ENCODE data around the gene DKKL1. TPM values are rescaled to one million over a fixed set of nuclear protein-coding genes. Genes with fewer than 3 reads are reported as not detected.
"Not testable (repeated sequence)": the region's sequence is repeated elsewhere in the genome, so short reads cannot be mapped to it uniquely, and the experiment has no call there.

Gene DKKL1
- total and polyA plus RNA-seq, 3 donors from 2014 or later: 145 to 487 (median 190) TPM

DNA sequence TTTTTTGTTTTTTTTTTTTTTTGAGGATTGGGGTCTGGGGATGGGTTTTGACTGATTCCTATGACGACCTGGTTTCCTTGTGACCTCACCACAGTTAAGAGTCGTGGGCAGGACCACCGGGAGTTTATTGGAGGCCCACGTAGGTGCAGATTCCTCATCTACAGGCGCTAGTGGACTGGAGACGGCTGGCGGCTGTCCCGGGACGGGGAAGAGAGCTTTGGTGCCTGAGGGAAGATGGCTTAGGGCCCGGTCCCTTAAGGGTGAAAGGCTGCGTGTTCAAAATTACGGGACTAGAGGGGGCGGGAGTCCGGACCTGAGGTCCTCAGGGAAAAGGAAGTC lies 779 bp upstream of the DKKL1 start:
- no peak for DNase-seq
- Histone ChIP-seq H3K4me3 (peak overlapping the region; percentile 69 to 74), H3K27ac (peak overlapping the region; percentile 79 to 94), H3K4me1 (peaks cover 14% of the 10 kb centered on the region), H3K36me3 (ENCODE audit: low read depth, missing control alignments) (no peaks in the 10 kb centered on the region), H3K27me3 (no peaks in the 10 kb centered on the region), H3K9me3 (no peaks in the 10 kb centered on the region)
- WGBS, 2 donors: 0% methylated on average over 14 of the region's 14 CpGs
- intact Hi-C loops (cut with DNase I; ENCODE audit: low total_unique reads): no loop called here
- no peak for TF ChIP-seq POLR2A (IDR thresholded peaks at IDR 0.05)
- TF ChIP-seq, protein P1, sequence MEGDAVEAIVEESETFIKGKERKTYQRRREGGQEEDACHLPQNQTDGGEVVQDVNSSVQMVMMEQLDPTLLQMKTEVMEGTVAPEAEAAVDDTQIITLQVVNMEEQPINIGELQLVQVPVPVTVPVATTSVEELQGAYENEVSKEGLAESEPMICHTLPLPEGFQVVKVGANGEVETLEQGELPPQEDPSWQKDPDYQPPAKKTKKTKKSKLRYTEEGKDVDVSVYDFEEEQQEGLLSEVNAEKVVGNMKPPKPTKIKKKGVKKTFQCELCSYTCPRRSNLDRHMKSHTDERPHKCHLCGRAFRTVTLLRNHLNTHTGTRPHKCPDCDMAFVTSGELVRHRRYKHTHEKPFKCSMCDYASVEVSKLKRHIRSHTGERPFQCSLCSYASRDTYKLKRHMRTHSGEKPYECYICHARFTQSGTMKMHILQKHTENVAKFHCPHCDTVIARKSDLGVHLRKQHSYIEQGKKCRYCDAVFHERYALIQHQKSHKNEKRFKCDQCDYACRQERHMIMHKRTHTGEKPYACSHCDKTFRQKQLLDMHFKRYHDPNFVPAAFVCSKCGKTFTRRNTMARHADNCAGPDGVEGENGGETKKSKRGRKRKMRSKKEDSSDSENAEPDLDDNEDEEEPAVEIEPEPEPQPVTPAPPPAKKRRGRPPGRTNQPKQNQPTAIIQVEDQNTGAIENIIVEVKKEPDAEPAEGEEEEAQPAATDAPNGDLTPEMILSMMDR (IDR thresholded peaks at IDR 0.05): no peak

DNA sequence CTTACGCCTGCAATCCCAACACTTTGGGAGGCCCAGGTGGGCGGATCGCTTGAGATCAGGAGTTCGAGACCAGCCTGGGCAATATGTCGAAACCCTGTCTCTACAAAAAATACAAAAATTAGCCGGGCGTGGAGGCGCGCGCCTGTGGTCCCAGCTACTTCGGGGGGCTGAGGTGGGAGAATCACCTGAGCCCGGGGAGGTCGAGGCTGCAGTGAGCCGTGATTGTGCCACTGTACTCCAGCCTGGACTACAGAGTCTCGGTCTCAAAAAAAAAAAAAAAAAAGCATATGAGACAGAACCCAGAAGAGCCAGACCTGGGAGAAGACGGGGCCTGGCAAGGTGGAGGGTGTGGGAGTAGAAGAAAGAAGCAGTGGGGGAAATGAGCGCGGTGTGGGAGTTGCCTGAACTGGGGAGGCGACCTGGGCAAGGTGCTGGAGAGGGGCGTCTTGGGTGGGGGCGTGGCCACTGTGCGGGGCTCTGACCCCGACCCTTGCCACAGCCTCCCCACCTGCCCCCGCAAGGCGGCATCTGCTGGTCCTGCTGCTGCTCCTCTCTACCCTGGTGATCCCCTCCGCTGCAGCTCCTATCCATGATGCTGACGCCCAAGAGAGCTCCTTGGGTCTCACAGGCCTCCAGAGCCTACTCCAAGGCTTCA lies 533 bp downstream of the DKKL1 start:
- intact Hi-C loops (cut with DNase I; ENCODE audit: low total_unique reads): no loop called here

DNA sequence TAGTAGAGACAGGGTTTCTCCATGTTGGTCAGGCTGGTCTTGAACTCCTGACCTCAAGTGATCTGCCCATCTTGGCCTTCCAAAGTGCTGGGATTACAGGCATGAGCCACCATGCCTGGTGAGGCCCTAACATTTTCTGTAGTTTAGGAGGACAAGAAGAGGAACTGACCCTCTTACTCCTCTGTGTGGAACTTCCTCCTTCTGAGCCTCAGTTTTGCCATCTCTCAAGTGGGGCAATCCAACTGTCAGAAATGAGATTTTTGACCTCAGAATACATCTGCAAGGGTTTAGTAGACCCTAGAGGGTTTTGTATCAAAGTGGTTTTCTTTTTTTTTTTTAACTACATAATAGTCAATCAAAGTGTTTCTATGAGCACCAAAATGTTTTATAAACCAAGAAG lies 2.4 kb downstream of the DKKL1 start:
- Histone ChIP-seq H3K27ac (no peak overlapping the region), H3K4me1 (peaks cover 13% of the 10 kb centered on the region), H3K9me3 (no peaks in the 10 kb centered on the region), H3K4me3 (no peak overlapping the region), H3K36me3 (ENCODE audit: low read depth, missing control alignments) (no peaks in the 10 kb centered on the region), H3K27me3 (no peaks in the 10 kb centered on the region)
- intact Hi-C loops (cut with DNase I; ENCODE audit: low total_unique reads): no loop called here
- TF ChIP-seq POLR2A (IDR thresholded peaks at IDR 0.05): no peak
- TF ChIP-seq, protein P1 (IDR thresholded peaks at IDR 0.05): no peak
- no peak for DNase-seq

More for the DNA sequence above, 533 bp downstream of the DKKL1 start:
- 49 to 60% methylated on average over 27 of the region's 27 CpGs for WGBS, 2 donors
- H3K36me3 ChIP-seq (ENCODE audit: low read depth, missing control alignments): no peaks in the 10 kb centered on the region
- TF ChIP-seq, protein P1 (IDR thresholded peaks at IDR 0.05): no peak
- no peak for TF ChIP-seq POLR2A (IDR thresholded peaks at IDR 0.05)
- no peaks in the 10 kb centered on the region for H3K27me3 ChIP-seq
- H3K27ac ChIP-seq: peak overlapping the region in 1 of 2 donors; percentile 94
- H3K4me1 ChIP-seq: peaks cover 14% of the 10 kb centered on the region
- peak overlapping the region; percentile 39 to 74 for H3K4me3 ChIP-seq
- H3K9me3 ChIP-seq: no peaks in the 10 kb centered on the region
- no peak for DNase-seq

DNA sequence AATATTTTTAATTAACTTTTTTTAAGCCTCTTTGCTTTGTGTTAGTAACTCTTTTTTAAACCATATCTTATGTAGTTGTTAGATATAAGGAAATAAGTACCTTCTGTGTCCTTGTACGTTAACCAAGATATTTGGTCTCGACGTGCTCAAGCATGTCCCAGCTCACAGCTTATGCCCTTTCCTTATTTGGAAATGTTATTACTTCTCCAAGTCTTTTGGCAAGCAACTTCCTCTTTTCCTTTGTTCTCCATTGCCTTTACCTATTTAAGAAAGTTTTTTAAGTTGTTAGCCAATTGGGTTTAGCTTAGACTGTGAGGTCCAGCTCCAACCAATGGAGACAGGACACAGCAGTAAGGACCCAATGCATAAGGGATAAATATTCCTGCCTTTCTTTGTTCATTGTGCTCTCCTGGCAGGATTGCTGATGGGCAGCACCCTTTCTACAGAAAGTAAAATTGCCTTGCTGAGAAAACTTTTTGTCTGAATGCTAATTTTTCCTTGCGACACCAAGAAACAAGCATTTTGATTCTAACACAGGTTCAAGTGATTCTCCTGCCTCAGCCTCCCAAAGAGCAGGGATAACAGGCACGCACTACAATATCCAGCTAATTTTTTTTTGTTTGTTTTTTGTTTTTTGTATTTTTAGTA lies 5.2 kb downstream of the DKKL1 start:
- no peaks in the 10 kb centered on the region for H3K27me3 ChIP-seq
- intact Hi-C loops (cut with DNase I; ENCODE audit: low total_unique reads): no loop called here
- no peaks in the 10 kb centered on the region for H3K36me3 ChIP-seq (ENCODE audit: low read depth, missing control alignments)
- no peaks in the 10 kb centered on the region for H3K4me1 ChIP-seq
- 91% methylated on average over 5 of the region's 5 CpGs for WGBS, 2 donors
- TF ChIP-seq POLR2A (IDR thresholded peaks at IDR 0.05): no peak
- TF ChIP-seq, protein P1 (IDR thresholded peaks at IDR 0.05): no peak
- no peaks in the 10 kb centered on the region for H3K9me3 ChIP-seq
- H3K4me3 ChIP-seq: no peak overlapping the region
- no peak for DNase-seq
- H3K27ac ChIP-seq: no peak overlapping the region

DNA sequence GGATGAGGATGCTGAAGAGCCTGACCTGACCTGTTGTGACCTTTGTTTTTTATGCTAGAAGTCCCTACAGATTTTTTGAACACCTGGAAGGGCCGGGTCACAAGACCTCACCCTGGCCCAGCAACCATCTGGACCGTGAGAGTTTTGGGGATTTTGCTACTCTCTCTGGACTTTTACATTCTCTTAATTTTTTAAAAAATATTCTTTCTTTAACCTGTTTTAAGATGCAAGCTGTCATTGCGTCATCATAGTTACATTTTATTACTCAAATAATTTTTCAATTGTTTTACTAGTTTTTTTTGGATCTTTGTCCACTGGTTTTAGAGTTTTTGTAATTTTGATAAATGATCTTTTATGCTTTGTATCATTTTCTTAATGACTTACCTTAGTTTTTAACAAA lies 7.5 kb downstream of the DKKL1 start:
- no peaks in the 10 kb centered on the region for H3K4me1 ChIP-seq
- no peaks in the 10 kb centered on the region for H3K27me3 ChIP-seq
- 76 to 96% methylated on average over 3 of the region's 3 CpGs for WGBS, 2 donors
- no peak overlapping the region for H3K4me3 ChIP-seq
- DNase-seq: no peak
- H3K36me3 ChIP-seq (ENCODE audit: low read depth, missing control alignments): no peaks in the 10 kb centered on the region
- no peaks in the 10 kb centered on the region for H3K9me3 ChIP-seq
- H3K27ac ChIP-seq: no peak overlapping the region
- TF ChIP-seq, protein P1 (IDR thresholded peaks at IDR 0.05): no peak
- no peak for TF ChIP-seq POLR2A (IDR thresholded peaks at IDR 0.05)
- intact Hi-C loops (cut with DNase I; ENCODE audit: low total_unique reads): no loop called here

DNA sequence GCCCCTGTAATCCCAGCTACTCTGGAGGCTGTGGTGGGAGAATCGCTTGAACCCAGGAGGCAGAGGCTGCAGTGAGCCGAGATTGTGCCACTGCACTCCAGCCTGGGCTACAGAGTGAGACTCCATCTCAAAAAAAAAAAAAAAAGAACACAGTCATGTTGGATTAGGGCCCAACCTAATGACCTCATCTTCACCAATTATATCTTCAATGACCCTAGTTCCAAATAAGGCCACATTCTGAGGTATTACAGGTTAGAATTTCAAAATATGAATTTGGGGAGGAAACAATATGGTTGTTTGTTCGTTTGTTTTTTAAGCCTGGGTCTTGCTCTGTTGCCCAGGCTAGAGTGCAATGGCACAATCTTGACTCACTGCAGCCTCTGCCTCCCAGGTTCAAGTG lies 9.5 kb downstream of the DKKL1 start:
- H3K27me3 ChIP-seq; H3K9me3 ChIP-seq; H3K36me3 ChIP-seq (ENCODE audit: low read depth, missing control alignments); intact Hi-C loops (cut with DNase I; ENCODE audit: low total_unique reads); H3K4me3 ChIP-seq; H3K27ac ChIP-seq; H3K4me1 ChIP-seq; DNase-seq: not testable (repeated sequence)
- 88 to 92% methylated on average over 3 of the region's 3 CpGs for WGBS, 2 donors
